Neutrophil (primary cell): ENCODE measurements around the gene CCSER2.
A peak's percentile ranks its signal among the peaks of the same experiment; 100 is the strongest.

ENCODE experiments used
- H3K27ac ChIP-seq: fragments of 200-600 bp; sonication (generic); 2 replicates; pipeline ENCODE4 v1.5.1; 2016; ENCODE audit warnings: mild to moderate bottlenecking, moderate library complexity
- H3K27me3 ChIP-seq: fragments of 200-600 bp; sonication (generic); 2 replicates; pipeline ENCODE4 v1.6.0; 2016; ENCODE audit warnings: mild to moderate bottlenecking
- H3K36me3 ChIP-seq: fragments of 200-600 bp; sonication (generic); 2 replicates; pipeline ENCODE4 v1.5.1; 2017
- H3K4me1 ChIP-seq, 2 experiments: fragments of 200-600 bp in 1 of 2; sonication (generic) in 1 of 2; 1 replicate in 1 of 2; 2 replicates in 1 of 2; pipeline versions ENCODE4 v1.5.1 to v1.6.1; 2013 to 2016; ENCODE audit warnings: low read depth in 1 of 2, low read length in 1 of 2, mild to moderate bottlenecking in 1 of 2, moderate library complexity in 1 of 2; ENCODE audit not compliant: control insufficient read depth in 1 of 2, insufficient read depth in 1 of 2
- H3K4me3 ChIP-seq, 2 experiments: fragments of 200-600 bp in 1 of 2; sonication (generic) in 1 of 2; 1 replicate in 1 of 2; 2 replicates in 1 of 2; pipeline ENCODE4 v1.5.1; 2013 to 2016; ENCODE audit warnings: low read depth in 1 of 2, low read length in 1 of 2, mild to moderate bottlenecking in 1 of 2, moderate library complexity in 1 of 2
- H3K9me3 ChIP-seq: fragments of 200-600 bp; sonication (generic); 2 replicates; pipeline ENCODE4 v1.5.1; 2016
- TF ChIP-seq, protein P1 (sequence below): fragments of 200-600 bp; sonication (generic); IDR thresholded peaks from 2 replicates; pipeline ENCODE4 v1.5.1; 2016; ENCODE audit warnings: antibody characterized with exemption

Gene CCSER2

DNA sequence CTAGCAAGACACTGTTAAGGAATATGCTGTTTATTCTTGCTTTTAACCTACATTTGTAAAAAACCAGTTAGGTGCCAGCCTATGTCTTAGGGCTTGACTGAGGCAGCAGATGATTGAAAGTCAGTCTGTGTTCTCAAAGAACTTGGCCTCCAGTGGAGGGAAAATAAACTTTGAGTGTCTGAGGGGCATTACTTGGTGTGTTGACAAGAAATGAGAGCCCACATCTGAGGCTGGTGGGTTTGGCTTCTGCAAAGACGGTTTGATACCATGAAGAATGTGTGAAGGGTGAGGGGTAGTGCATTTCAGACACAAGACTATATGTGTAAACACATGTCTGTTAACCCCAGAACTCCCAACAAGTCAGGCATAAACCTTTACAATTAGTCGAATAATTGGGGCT is 28.5 kb downstream of the CCSER2 start:
- Histone ChIP-seq H3K27me3 (no peaks in the 10 kb centered on the region), H3K9me3 (no peaks in the 10 kb centered on the region), H3K4me3 (no peak overlapping the region), H3K4me1 (peaks cover 16 to 26% of the 10 kb centered on the region in 2 experiments), H3K27ac (no peak overlapping the region), H3K36me3 (no peaks in the 10 kb centered on the region)
- TF ChIP-seq, protein P1, sequence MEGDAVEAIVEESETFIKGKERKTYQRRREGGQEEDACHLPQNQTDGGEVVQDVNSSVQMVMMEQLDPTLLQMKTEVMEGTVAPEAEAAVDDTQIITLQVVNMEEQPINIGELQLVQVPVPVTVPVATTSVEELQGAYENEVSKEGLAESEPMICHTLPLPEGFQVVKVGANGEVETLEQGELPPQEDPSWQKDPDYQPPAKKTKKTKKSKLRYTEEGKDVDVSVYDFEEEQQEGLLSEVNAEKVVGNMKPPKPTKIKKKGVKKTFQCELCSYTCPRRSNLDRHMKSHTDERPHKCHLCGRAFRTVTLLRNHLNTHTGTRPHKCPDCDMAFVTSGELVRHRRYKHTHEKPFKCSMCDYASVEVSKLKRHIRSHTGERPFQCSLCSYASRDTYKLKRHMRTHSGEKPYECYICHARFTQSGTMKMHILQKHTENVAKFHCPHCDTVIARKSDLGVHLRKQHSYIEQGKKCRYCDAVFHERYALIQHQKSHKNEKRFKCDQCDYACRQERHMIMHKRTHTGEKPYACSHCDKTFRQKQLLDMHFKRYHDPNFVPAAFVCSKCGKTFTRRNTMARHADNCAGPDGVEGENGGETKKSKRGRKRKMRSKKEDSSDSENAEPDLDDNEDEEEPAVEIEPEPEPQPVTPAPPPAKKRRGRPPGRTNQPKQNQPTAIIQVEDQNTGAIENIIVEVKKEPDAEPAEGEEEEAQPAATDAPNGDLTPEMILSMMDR = no peak

DNA sequence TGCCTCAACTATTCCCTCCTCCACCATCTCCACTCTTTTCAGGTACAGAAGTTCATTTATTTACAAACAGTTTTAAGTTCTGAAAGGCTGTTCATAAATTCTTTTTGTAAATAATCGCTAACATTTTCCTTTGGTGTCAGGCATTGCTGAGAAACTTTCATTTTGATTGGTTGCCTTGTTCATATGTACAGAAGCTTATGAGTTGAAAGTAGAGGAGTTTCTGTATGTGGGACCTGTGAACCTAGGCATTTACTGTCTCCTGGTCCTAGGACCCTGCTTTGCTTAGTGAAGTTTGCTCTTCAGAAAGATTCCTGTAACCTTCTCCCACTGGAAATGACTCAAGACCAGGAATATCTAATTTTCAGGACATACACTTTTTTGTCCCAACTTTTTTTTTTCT is 30.4 kb downstream of the CCSER2 start:
- Histone ChIP-seq H3K27me3 (no peaks in the 10 kb centered on the region), H3K36me3 (no peaks in the 10 kb centered on the region), H3K4me1 (peaks cover 0 to 8% of the 10 kb centered on the region in 2 experiments), H3K27ac (no peak overlapping the region), H3K9me3 (no peaks in the 10 kb centered on the region), H3K4me3 (no peak overlapping the region)
- TF ChIP-seq, protein P1 = no peak

- Histone ChIP-seq H3K4me1 (peaks cover 0 to 6% of the 10 kb centered on the region in 2 experiments), H3K4me3 (no peak overlapping the region), H3K27me3 (no peaks in the 10 kb centered on the region), H3K9me3 (no peaks in the 10 kb centered on the region), H3K36me3 (no peaks in the 10 kb centered on the region), H3K27ac (peak overlapping the region; percentile 15)
- TF ChIP-seq, protein P1 = no peak
These were observed 32.4 kb downstream of the CCSER2 start for GRCh38 chr10:84360637-84361365.

DNA sequence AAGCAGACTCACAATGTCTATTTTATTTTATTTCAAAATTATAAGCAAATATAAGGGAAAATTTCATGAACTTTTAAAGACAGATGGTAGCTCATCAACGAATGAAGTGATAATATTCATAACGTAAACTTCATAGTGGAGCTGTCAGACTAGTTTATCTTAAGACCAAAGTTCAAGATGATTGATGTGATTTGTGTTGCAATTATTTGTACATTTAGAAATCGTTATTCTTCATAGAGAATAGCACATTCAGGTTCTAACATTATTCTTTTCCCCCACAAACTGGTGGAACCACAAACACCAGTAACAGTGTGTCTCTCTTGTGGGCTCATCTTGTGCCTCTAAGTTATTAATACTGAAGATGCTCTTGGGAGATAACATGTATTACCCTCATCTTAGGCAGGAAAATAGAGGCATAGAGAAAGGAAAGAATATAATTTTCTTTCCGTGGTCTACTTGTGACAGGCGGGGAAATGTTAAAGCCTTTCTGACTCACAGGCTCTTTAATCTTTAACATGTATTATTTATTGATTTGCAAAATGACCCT is 37.0 kb downstream of the CCSER2 start:
- Histone ChIP-seq H3K9me3 (no peaks in the 10 kb centered on the region), H3K27ac (no peak overlapping the region), H3K36me3 (no peaks in the 10 kb centered on the region), H3K4me1 (peaks cover 0 to 6% of the 10 kb centered on the region in 2 experiments), H3K27me3 (no peaks in the 10 kb centered on the region), H3K4me3 (no peak overlapping the region)
- TF ChIP-seq, protein P1 = no peak

- Histone ChIP-seq H3K4me1 (peaks cover 0 to 2% of the 10 kb centered on the region in 2 experiments), H3K27ac (no peak overlapping the region), H3K4me3 (no peak overlapping the region), H3K9me3 (no peaks in the 10 kb centered on the region), H3K27me3 (no peaks in the 10 kb centered on the region), H3K36me3 (peaks cover 1% of the 10 kb centered on the region)
- TF ChIP-seq, protein P1 = no peak
These were observed 37.7 kb downstream of the CCSER2 start for GRCh38 chr10:84366041-84366440.
